HEK293 (cell line): ENCODE measurements around the gene EXOC7.

ENCODE experiments used
- CTCF ChIP-seq: fragments of 450-650 bp; formaldehyde crosslinking; IDR thresholded peaks from 2 replicates; pipeline ENCODE4 v1.5.1; 2016; ENCODE audit warnings: missing biosample characterization, missing genetic modification characterization
- GFI1B ChIP-seq: fragments of 450-650 bp; formaldehyde crosslinking; IDR thresholded peaks from 2 replicates; pipeline ENCODE4 v1.5.1; 2016; ENCODE audit warnings: missing biosample characterization, missing genetic modification characterization
- MZF1 ChIP-seq: fragments of 450-650 bp; formaldehyde crosslinking; IDR thresholded peaks from 2 replicates; pipeline ENCODE4 v1.5.1; 2017; ENCODE audit warnings: missing biosample characterization, missing genetic modification characterization, borderline replicate concordance
- OVOL3 ChIP-seq: fragments of 450-650 bp; formaldehyde crosslinking; IDR thresholded peaks from 2 replicates; pipeline ENCODE4 v1.5.1; 2016; ENCODE audit warnings: missing biosample characterization, missing genetic modification characterization
- PRDM2 ChIP-seq: fragments of 450-650 bp; formaldehyde crosslinking; IDR thresholded peaks from 2 replicates; pipeline ENCODE4 v1.5.1; 2016; ENCODE audit warnings: missing biosample characterization, missing genetic modification characterization, borderline replicate concordance
- SETDB1 ChIP-seq: IDR thresholded peaks from one replicate; pipeline ENCODE4 v1.6.1; 2017; ENCODE audit warnings: mild to moderate bottlenecking, low read length, moderate library complexity, mixed read lengths; ENCODE audit not compliant: insufficient read length
- TSHZ1 ChIP-seq: fragments of 450-650 bp; formaldehyde crosslinking; IDR thresholded peaks from 2 replicates; pipeline ENCODE4 v1.5.1; 2016; ENCODE audit warnings: missing biosample characterization, missing genetic modification characterization, borderline replicate concordance
- ZBTB1 ChIP-seq: fragments of 450-650 bp; formaldehyde crosslinking; IDR thresholded peaks from 2 replicates; pipeline ENCODE4 v1.5.1; 2016; ENCODE audit warnings: missing biosample characterization, missing genetic modification characterization
- ZBTB11 ChIP-seq: fragments of 450-650 bp; formaldehyde crosslinking; conservative IDR thresholded peaks from 2 replicates; pipeline ENCODE4 v1.5.1; 2016; ENCODE audit warnings: low read depth, missing biosample characterization, missing genetic modification characterization
- ZBTB21 ChIP-seq: fragments of 450-650 bp; formaldehyde crosslinking; IDR thresholded peaks from 2 replicates; pipeline ENCODE4 v1.5.1; 2017; ENCODE audit warnings: missing biosample characterization, missing genetic modification characterization
- ZFHX2 ChIP-seq: fragments of 450-650 bp; formaldehyde crosslinking; conservative IDR thresholded peaks from 2 replicates; pipeline ENCODE4 v1.5.1; 2016; ENCODE audit warnings: missing biosample characterization, missing genetic modification characterization
- ZNF23 ChIP-seq: fragments of 450-650 bp; formaldehyde crosslinking; IDR thresholded peaks from 2 replicates; pipeline ENCODE4 v1.5.1; 2016; ENCODE audit warnings: missing biosample characterization, missing genetic modification characterization, borderline replicate concordance
- ZNF26 ChIP-seq: fragments of 450-650 bp; formaldehyde crosslinking; IDR thresholded peaks from 2 replicates; pipeline ENCODE4 v1.5.1; 2016; ENCODE audit warnings: missing biosample characterization, missing genetic modification characterization
- ZNF362 ChIP-seq: fragments of 450-650 bp; formaldehyde crosslinking; IDR thresholded peaks from 2 replicates; pipeline ENCODE4 v1.5.1; 2016; ENCODE audit warnings: missing biosample characterization, missing genetic modification characterization
- ZNF473 ChIP-seq: fragments of 450-650 bp; formaldehyde crosslinking; IDR thresholded peaks from 2 replicates; pipeline ENCODE4 v1.5.1; 2017; ENCODE audit warnings: missing biosample characterization, missing genetic modification characterization
- ZNF510 ChIP-seq: fragments of 450-650 bp; formaldehyde crosslinking; IDR thresholded peaks from 2 replicates; pipeline ENCODE4 v1.5.1; 2018; ENCODE audit warnings: mild to moderate bottlenecking, missing genetic modification characterization, missing biosample characterization; ENCODE audit not compliant: insufficient replicate concordance
- ZNF776 ChIP-seq: fragments of 450-650 bp; formaldehyde crosslinking; IDR thresholded peaks from 2 replicates; pipeline ENCODE4 v1.5.0; 2017; ENCODE audit warnings: missing biosample characterization, missing genetic modification characterization, borderline replicate concordance
- ZSCAN23 ChIP-seq: fragments of 450-650 bp; formaldehyde crosslinking; IDR thresholded peaks from 2 replicates; pipeline ENCODE4 v1.5.1; 2016; ENCODE audit warnings: missing biosample characterization, missing genetic modification characterization
- ZSCAN30 ChIP-seq: fragments of 450-650 bp; IDR thresholded peaks from 2 replicates; pipeline ENCODE4 v1.5.1; 2018; ENCODE audit warnings: missing biosample characterization, mild to moderate bottlenecking, missing genetic modification characterization, moderate library complexity

EXOC7 gene

GRCh38 chr17:76141212-76142038 is 37.8 kb upstream of the EXOC7 start, which contains the start of gene FOXJ1 (continued):
- TF ChIP-seq GFI1B (no peak), ZNF362 (no peak), ZNF23 (no peak), ZNF26 (tag by site-specific recombination) (no peak), ZBTB21 (no peak), ZNF473 (no peak), OVOL3 (tag by site-specific recombination) (no peak), ZBTB11 (tag by site-specific recombination) (0 out of 2 replicates have a peak, but pooled peaks have one; percentile 17), ZFHX2 (tag by site-specific recombination) (peak; percentile 49), ZSCAN23 (no peak), ZSCAN30 (tag by site-specific recombination) (0 out of 2 replicates have a peak, but pooled peaks have one; percentile 34), CTCF (tag by site-specific recombination) (no peak), ZNF510 (tag by site-specific recombination) (no peak), PRDM2 (tag by site-specific recombination) (no peak), ZBTB1 (no peak), MZF1 (tag by site-specific recombination) (no peak), ZNF776 (tag by site-specific recombination) (no peak), TSHZ1 (tag by site-specific recombination) (peak; percentile 56; the same call in 1 of the 2 replicates), SETDB1 (no peak)
